K562 (cell line): ENCODE measurements around the gene NISCH. TPM values are rescaled to one million over a fixed set of nuclear protein-coding genes. Genes with fewer than 3 reads are reported as not detected.
A peak's percentile ranks its signal among the peaks of the same experiment; 100 is the strongest.

Source experiments
- ATF7 ChIP-seq: fragments of 450-650 bp; IDR thresholded peaks from 2 replicates; pipeline ENCODE4 v1.7.1; 2014; ENCODE audit warnings: mild to moderate bottlenecking, moderate library complexity
- MAFF ChIP-seq: IDR thresholded peaks from 2 replicates; pipeline ENCODE4 v1.6.1; 2012; ENCODE audit warnings: low read length, improper control_type of control experiment
- POLR2B ChIP-seq: fragments of 450-650 bp; IDR thresholded peaks from 2 replicates; pipeline ENCODE4 v1.6.1; 2018; ENCODE audit warnings: low read depth; ENCODE audit not compliant: partially characterized antibody
- SRSF7 ChIP-seq: fragments of 200-400 bp; formaldehyde crosslinking; optimal IDR thresholded peaks from 2 replicates; pipeline ENCODE3; 2017; ENCODE audit warnings: mild to moderate bottlenecking, low read depth, low read length
- TCF7 ChIP-seq: sonication (generic); IDR thresholded peaks from 2 replicates; pipeline ENCODE4 v1.6.1; 2016; ENCODE audit warnings: antibody characterized with exemption, borderline replicate concordance
- TOE1 ChIP-seq, 2 experiments: fragments of 450-650 bp in 1 of 2; sonication (generic) in 1 of 2; formaldehyde crosslinking in 1 of 2; IDR thresholded peaks; 2 replicates each; pipeline versions ENCODE4 v1.7.1 to v1.8.0; 2016 to 2022; ENCODE audit warnings: borderline replicate concordance in 2 of 2, mild to moderate bottlenecking in 2 of 2, antibody characterized with exemption in 1 of 2, inconsistent platforms in 1 of 2, low read depth in 1 of 2, missing genetic modification reagents in 1 of 2, moderate library complexity in 1 of 2
- polyA plus RNA-seq, 8 experiments: library from polyadenylated mRNA; depleted of rRNA in 4 of 8; stranded (reverse) in 5 of 8; unstranded in 3 of 8; fragments of >200 nt; fragmentation: Nextera tagmentation in 2 of 8; fragmentation: Illumina TruSeq in 1 of 8; extraction: Ambion mirVana in 2 of 8; extraction: Trizol in 1 of 8; gene quantifications; 2 replicates each; pipeline versions ENCODE4 v1.2.1 to v1.2.3, GENCODE V29; 2011 to 2014; ENCODE audit warnings: inconsistent platforms in 1 of 8, missing spikeins in 1 of 8
- total RNA-seq, 7 experiments: library from RNA; depleted of rRNA in 6 of 7; stranded (reverse); fragments of >200 nt in 6 of 7; fragmentation: Illumina TruSeq in 2 of 7; extraction: Trizol in 2 of 7; gene quantifications; 2 replicates each; pipeline versions ENCODE4 v1.2.1 to v1.2.3, GENCODE V29; 2011 to 2021; ENCODE audit warnings: low replicate concordance in 1 of 7
- TF ChIP-seq, protein P1 (sequence below), 2 experiments: fragments of 450-650 bp; IDR thresholded peaks; 2 replicates each; pipeline ENCODE4 v1.6.1; 2016; ENCODE audit warnings: mild to moderate bottlenecking in 2 of 2, borderline replicate concordance in 1 of 2, low read depth in 1 of 2, moderate library complexity in 1 of 2
- TF ChIP-seq, protein P2 (sequence below): IDR thresholded peaks from 3 replicates; pipeline ENCODE4 v1.6.1; 2011; ENCODE audit warnings: borderline replicate concordance, mild to moderate bottlenecking, moderate library complexity; ENCODE audit not compliant: insufficient read length; ENCODE audit errors: extremely low read depth
- TF ChIP-seq, protein P3 (sequence below): fragments of 450-650 bp; formaldehyde crosslinking; IDR thresholded peaks from 2 replicates; pipeline ENCODE4 v1.4.0; 2020; ENCODE audit warnings: mild to moderate bottlenecking, moderate library complexity

Gene NISCH
- total and polyA plus RNA-seq, 9 of the 15 experiments (the other 6 are each of a cell fraction or from before 2014, with no cell fraction given): 0.44 to 43.5 (median 23.4) TPM

DNA sequence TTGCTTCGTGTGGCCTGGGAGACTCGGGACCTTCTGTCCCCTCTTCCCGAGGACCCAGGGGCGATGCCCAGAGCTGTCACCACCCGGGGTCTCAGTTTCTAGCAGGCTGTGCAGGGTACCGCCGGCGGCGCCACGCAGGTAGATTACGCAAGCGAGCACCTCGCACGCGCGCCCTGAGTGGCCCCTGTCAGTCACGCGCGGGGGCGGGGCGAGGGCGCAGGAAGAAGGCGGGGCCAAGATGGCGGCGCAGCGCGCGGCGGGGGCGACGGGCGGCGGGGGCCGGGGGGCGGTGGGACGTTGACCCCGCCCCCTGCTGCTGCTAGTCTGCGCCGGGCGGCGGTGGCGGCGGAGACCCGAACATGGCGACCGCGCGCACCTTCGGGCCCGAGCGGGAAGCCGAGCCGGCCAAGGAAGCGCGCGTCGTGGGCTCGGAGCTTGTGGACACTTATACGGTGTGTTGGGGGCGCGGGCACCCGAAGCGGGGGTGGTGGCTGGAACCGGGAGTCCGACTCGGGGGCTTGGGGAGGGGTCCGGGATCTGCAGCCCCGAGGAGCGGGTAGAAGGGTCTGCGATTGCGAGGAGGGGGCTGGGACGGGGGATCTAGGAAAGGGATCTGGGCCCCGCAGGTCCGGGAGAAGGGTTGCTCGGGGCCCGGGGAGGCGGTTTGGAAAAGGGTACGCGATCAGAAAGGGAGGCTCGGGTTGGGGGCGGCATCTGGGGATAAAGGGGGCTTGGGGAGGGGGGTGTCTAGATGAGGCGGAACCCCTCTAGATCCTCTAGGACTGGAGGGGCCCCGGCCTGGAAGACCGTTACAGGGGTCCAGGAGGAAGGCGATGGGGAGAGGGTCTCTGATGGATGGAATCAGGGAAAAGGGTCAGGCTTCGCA, at the start of gene NISCH (continued):
- TF ChIP-seq, protein P1, sequence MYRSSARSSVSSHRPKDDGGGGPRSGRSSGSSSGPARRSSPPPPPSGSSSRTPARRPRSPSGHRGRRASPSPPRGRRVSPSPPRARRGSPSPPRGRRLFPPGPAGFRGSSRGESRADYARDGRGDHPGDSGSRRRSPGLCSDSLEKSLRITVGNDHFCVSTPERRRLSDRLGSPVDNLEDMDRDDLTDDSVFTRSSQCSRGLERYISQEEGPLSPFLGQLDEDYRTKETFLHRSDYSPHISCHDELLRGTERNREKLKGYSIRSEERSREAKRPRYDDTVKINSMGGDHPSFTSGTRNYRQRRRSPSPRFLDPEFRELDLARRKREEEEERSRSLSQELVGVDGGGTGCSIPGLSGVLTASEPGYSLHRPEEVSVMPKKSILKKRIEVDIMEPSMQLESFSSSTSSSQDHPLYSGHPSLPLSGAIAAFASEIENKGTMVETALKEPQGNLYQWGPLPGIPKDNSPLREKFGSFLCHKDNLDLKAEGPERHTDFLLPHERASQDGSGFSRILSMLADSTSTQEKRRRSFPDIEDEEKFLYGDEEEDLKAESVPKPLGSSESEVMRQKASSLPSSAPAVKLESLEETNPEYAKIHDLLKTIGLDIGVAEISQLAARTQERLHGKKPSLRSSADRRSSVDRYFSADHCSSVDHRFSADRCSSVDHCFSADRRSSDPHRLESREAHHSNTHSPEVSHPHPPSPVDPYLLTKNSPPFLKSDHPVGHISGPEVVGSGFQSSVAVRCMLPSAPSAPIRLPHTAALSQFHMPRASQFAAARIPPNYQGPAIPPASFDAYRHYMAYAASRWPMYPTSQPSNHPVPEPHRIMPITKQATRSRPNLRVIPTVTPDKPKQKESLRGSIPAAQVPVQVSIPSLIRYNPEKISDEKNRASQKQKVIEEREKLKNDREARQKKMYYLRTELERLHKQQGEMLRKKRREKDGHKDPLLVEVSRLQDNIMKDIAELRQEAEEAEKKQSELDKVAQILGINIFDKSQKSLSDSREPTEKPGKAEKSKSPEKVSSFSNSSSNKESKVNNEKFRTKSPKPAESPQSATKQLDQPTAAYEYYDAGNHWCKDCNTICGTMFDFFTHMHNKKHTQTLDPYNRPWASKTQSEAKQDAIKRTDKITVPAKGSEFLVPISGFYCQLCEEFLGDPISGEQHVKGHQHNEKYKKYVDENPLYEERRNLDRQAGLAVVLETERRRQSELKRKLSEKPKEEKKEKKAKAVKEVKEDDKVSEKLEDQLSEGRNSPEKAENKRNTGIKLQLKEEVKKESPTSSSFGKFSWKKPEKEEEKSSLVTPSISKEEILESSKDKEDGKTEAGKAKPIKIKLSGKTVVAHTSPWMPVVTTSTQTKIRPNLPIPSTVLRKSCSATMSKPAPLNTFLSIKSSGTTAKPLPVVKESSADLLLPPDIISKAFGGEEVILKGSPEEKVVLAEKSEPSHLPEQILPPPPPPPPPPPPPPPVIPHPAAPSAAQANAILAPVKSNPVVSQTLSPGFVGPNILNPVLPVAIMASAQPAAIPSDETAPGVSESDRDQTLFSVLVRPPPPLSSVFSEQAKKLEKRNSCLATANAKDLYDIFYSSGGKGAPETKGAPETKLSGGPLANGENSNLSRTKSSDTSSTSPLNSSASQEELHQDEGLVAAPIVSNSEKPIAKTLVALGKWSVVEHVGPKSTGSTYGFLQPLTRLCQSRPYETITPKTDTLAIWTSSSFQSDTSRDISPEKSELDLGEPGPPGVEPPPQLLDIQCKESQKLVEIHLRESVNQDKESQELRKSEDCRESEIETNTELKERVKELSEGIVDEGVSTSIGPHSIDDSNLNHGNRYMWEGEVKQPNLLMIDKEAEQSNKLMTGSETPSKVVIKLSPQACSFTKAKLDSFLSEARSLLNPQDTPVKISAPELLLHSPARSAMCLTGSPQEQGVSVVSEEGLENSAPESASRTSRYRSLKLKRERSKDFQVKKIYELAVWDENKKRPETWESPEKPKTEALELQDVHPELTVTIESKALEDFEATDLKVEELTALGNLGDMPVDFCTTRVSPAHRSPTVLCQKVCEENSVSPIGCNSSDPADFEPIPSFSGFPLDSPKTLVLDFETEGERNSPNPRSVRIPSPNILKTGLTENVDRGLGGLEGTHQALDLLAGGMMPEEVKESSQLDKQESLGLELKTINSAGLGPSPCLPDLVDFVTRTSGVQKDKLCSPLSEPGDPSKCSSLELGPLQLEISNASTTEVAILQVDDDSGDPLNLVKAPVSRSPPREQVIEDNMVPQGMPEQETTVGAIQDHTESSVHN (IDR thresholded peaks at IDR 0.05; ENCODE audit: borderline replicate concordance in 1 of 2, low read depth in 1 of 2): no peak
- no peak for TF ChIP-seq SRSF7
- TF ChIP-seq POLR2B: peak; percentile 83
- TF ChIP-seq, protein P2, sequence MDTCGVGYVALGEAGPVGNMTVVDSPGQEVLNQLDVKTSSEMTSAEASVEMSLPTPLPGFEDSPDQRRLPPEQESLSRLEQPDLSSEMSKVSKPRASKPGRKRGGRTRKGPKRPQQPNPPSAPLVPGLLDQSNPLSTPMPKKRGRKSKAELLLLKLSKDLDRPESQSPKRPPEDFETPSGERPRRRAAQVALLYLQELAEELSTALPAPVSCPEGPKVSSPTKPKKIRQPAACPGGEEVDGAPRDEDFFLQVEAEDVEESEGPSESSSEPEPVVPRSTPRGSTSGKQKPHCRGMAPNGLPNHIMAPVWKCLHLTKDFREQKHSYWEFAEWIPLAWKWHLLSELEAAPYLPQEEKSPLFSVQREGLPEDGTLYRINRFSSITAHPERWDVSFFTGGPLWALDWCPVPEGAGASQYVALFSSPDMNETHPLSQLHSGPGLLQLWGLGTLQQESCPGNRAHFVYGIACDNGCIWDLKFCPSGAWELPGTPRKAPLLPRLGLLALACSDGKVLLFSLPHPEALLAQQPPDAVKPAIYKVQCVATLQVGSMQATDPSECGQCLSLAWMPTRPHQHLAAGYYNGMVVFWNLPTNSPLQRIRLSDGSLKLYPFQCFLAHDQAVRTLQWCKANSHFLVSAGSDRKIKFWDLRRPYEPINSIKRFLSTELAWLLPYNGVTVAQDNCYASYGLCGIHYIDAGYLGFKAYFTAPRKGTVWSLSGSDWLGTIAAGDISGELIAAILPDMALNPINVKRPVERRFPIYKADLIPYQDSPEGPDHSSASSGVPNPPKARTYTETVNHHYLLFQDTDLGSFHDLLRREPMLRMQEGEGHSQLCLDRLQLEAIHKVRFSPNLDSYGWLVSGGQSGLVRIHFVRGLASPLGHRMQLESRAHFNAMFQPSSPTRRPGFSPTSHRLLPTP: no peak
- TF ChIP-seq TCF7: no peak
- peak; percentile 70; the same call in 1 of the 2 replicates for TF ChIP-seq ATF7
- TF ChIP-seq, protein P3, sequence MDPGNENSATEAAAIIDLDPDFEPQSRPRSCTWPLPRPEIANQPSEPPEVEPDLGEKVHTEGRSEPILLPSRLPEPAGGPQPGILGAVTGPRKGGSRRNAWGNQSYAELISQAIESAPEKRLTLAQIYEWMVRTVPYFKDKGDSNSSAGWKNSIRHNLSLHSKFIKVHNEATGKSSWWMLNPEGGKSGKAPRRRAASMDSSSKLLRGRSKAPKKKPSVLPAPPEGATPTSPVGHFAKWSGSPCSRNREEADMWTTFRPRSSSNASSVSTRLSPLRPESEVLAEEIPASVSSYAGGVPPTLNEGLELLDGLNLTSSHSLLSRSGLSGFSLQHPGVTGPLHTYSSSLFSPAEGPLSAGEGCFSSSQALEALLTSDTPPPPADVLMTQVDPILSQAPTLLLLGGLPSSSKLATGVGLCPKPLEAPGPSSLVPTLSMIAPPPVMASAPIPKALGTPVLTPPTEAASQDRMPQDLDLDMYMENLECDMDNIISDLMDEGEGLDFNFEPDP (CRISPR knock-in tag): no peak
- TF ChIP-seq MAFF: no peak
- TF ChIP-seq TOE1 (IDR thresholded peaks at IDR 0.05; ENCODE audit: borderline replicate concordance): no peak
- no peak for TF ChIP-seq TOE1 (CRISPR knock-in tag; IDR thresholded peaks at IDR 0.05; ENCODE audit: borderline replicate concordance, low read depth)
